Fibroblast of skin of right quadriceps (primary cell): ENCODE measurements around the gene PAPPA2.
"Not testable (repeated sequence)": the region's sequence is repeated elsewhere in the genome, so short reads cannot be mapped to it uniquely, and the experiment has no call there.

Experiments used
- DNase-seq: peaks from one replicate; pipeline ENCODE4 v3.0.0-alpha.2; 2013

Gene PAPPA2

GRCh38 chr1:176556288-176556687 lies 93.3 kb downstream of the PAPPA2 start:
- DNase-seq: no peak

GRCh38 chr1:176557543-176558258 lies 94.7 kb downstream of the PAPPA2 start:
- no peak for DNase-seq

GRCh38 chr1:176558561-176558960 lies 95.6 kb downstream of the PAPPA2 start:
- no peak for DNase-seq

- DNase-seq: no peak
Observed at GRCh38 chr1:176559474-176559873, 96.5 kb downstream of the PAPPA2 start.

GRCh38 chr1:176559878-176560277 lies 96.9 kb downstream of the PAPPA2 start:
- peak; percentile 71 for DNase-seq

GRCh38 chr1:176560681-176561080 lies 97.7 kb downstream of the PAPPA2 start:
- DNase-seq: peak; percentile 53

- not testable (repeated sequence) for DNase-seq
Observed at GRCh38 chr1:176561761-176562160, 98.8 kb downstream of the PAPPA2 start.

- peak; percentile 29 for DNase-seq
Observed at GRCh38 chr1:176566004-176566975, 103.3 kb downstream of the PAPPA2 start.

- DNase-seq: peak; percentile 69
Observed at GRCh38 chr1:176567190-176567794, 104.3 kb downstream of the PAPPA2 start.

GRCh38 chr1:176568185-176568584 lies 105.2 kb downstream of the PAPPA2 start:
- DNase-seq: no peak

- no peak for DNase-seq
Observed at GRCh38 chr1:176574756-176575155, 111.8 kb downstream of the PAPPA2 start.

GRCh38 chr1:176575991-176576390 lies 113.0 kb downstream of the PAPPA2 start:
- DNase-seq: no peak

- no peak for DNase-seq
Observed at GRCh38 chr1:176576670-176577069, 113.7 kb downstream of the PAPPA2 start.

GRCh38 chr1:176577646-176578197 lies 114.7 kb downstream of the PAPPA2 start:
- DNase-seq: peak; percentile 31

GRCh38 chr1:176579087-176579486 lies 116.1 kb downstream of the PAPPA2 start:
- DNase-seq: no peak

GRCh38 chr1:176595217-176595616 lies 132.2 kb downstream of the PAPPA2 start:
- no peak for DNase-seq

- peak; percentile 58 for DNase-seq
Observed at GRCh38 chr1:176601348-176601747, 138.4 kb downstream of the PAPPA2 start.

GRCh38 chr1:176602388-176603004 lies 139.5 kb downstream of the PAPPA2 start:
- DNase-seq: no peak

GRCh38 chr1:176603696-176604095 lies 140.7 kb downstream of the PAPPA2 start:
- no peak for DNase-seq

GRCh38 chr1:176604461-176604860 lies 141.5 kb downstream of the PAPPA2 start:
- peak; percentile 14 for DNase-seq

GRCh38 chr1:176605176-176605575 lies 142.2 kb downstream of the PAPPA2 start:
- peak; percentile 54 for DNase-seq

- peak; percentile 74 for DNase-seq
Observed at GRCh38 chr1:176609556-176610408, 146.8 kb downstream of the PAPPA2 start.
